HEK293 (cell line): ENCODE data around the gene HASPIN.

Experiments used
- CTCF ChIA-PET: fragments of 350-600 bp; formaldehyde crosslinking; extraction: SDS; loops from one replicate; lab custom pipeline; 2021; ENCODE audit warnings: antibody characterized with exemption; lab: Yijun Ruan, JAX
- POLR2A ChIA-PET: fragments of 300-600 bp; formaldehyde crosslinking; extraction: SDS; loops from one replicate; lab custom pipeline; 2020; ENCODE audit warnings: antibody characterized with exemption, inconsistent platforms; lab: Yijun Ruan, JAX
- H3K27ac ChIP-seq: fragments of 200-500 bp; sonication (Bioruptor generic); 2 replicates; pipeline ENCODE4 v1.5.1; 2014; ENCODE audit warnings: low read depth, low read length, control low read depth, inconsistent platforms; ENCODE audit errors: extremely low read depth
- H3K36me3 ChIP-seq, 2 experiments: fragments of 200-500 bp in 1 of 2; sonication (Bioruptor generic) in 1 of 2; 1 replicate in 1 of 2; 2 replicates in 1 of 2; pipeline ENCODE4 v1.5.1; 2014 to 2017; ENCODE audit warnings: inconsistent platforms in 2 of 2, low read length in 2 of 2; ENCODE audit not compliant: control insufficient read depth in 2 of 2, insufficient read depth in 1 of 2
- H3K4me1 ChIP-seq: fragments of 200-500 bp; sonication (Bioruptor generic); 2 replicates; pipeline ENCODE4 v1.5.1; 2014; ENCODE audit warnings: mild to moderate bottlenecking, low read length, inconsistent platforms; ENCODE audit not compliant: control insufficient read depth, insufficient read depth
- H3K4me3 ChIP-seq: 2 replicates; pipeline ENCODE4 v1.5.1; 2011; ENCODE audit warnings: low read depth, mild to moderate bottlenecking, control low read depth, low read length, moderate library complexity
- H3K9me3 ChIP-seq: fragments of 200-500 bp; sonication (Bioruptor generic); 2 replicates; pipeline ENCODE4 v1.5.1; 2014; ENCODE audit warnings: low read depth, low read length, inconsistent platforms; ENCODE audit not compliant: control insufficient read depth, insufficient read depth
- MEIS1 ChIP-seq: sonication (generic); formaldehyde crosslinking; IDR thresholded peaks from 2 replicates; pipeline ENCODE4 v1.8.1; 2022; ENCODE audit warnings: missing genetic modification reagents, mild to moderate bottlenecking, borderline replicate concordance
- OSR2 ChIP-seq: fragments of 450-650 bp; formaldehyde crosslinking; IDR thresholded peaks from 2 replicates; pipeline ENCODE4 v1.5.1; 2016; ENCODE audit warnings: missing biosample characterization, missing genetic modification characterization
- PBX3 ChIP-seq: sonication (generic); formaldehyde crosslinking; IDR thresholded peaks from 2 replicates; pipeline ENCODE4 v1.8.1; 2022; ENCODE audit warnings: mild to moderate bottlenecking, moderate library complexity, missing genetic modification reagents
- SP2 ChIP-seq: fragments of 450-650 bp; formaldehyde crosslinking; IDR thresholded peaks from 2 replicates; pipeline ENCODE4 v1.5.1; 2016; ENCODE audit warnings: missing biosample characterization, missing genetic modification characterization
- SP3 ChIP-seq: fragments of 450-650 bp; formaldehyde crosslinking; IDR thresholded peaks from 2 replicates; pipeline ENCODE4 v1.5.1; 2016; ENCODE audit warnings: missing biosample characterization, missing genetic modification characterization
- ZBTB11 ChIP-seq: fragments of 450-650 bp; formaldehyde crosslinking; conservative IDR thresholded peaks from 2 replicates; pipeline ENCODE4 v1.5.1; 2016; ENCODE audit warnings: low read depth, missing biosample characterization, missing genetic modification characterization
- ZBTB7A ChIP-seq: fragments of 450-650 bp; formaldehyde crosslinking; IDR thresholded peaks from 2 replicates; pipeline ENCODE4 v1.5.1; 2016; ENCODE audit warnings: low read depth, missing biosample characterization, missing genetic modification characterization
- ZFP41 ChIP-seq: fragments of 450-650 bp; formaldehyde crosslinking; IDR thresholded peaks from 2 replicates; pipeline ENCODE4 v1.5.1; 2016; ENCODE audit warnings: missing biosample characterization, missing genetic modification characterization, borderline replicate concordance
- ZNF121 ChIP-seq: fragments of 450-650 bp; formaldehyde crosslinking; IDR thresholded peaks from 2 replicates; pipeline ENCODE4 v1.5.1; 2016; ENCODE audit warnings: missing biosample characterization, missing genetic modification characterization
- ZNF132 ChIP-seq: fragments of 450-650 bp; formaldehyde crosslinking; IDR thresholded peaks from 2 replicates; pipeline ENCODE4 v1.5.1; 2017; ENCODE audit warnings: missing biosample characterization, missing genetic modification characterization, borderline replicate concordance
- ZNF174 ChIP-seq: fragments of 450-650 bp; formaldehyde crosslinking; IDR thresholded peaks from 2 replicates; pipeline ENCODE4 v1.5.0; 2017; ENCODE audit warnings: missing biosample characterization, mild to moderate bottlenecking, missing genetic modification characterization
- ZNF202 ChIP-seq: fragments of 450-650 bp; formaldehyde crosslinking; IDR thresholded peaks from 2 replicates; pipeline ENCODE4 v1.5.1; 2016; ENCODE audit warnings: missing biosample characterization, missing genetic modification characterization, borderline replicate concordance
- ZNF214 ChIP-seq: fragments of 450-650 bp; formaldehyde crosslinking; IDR thresholded peaks from 2 replicates; pipeline ENCODE4 v1.5.1; 2017; ENCODE audit warnings: missing biosample characterization, mild to moderate bottlenecking, missing genetic modification characterization, borderline replicate concordance
- ZNF274 ChIP-seq, 2 experiments: fragments of 200-500 bp in 1 of 2; fragments of 450-650 bp in 1 of 2; sonication (Bioruptor generic) in 1 of 2; formaldehyde crosslinking in 1 of 2; IDR thresholded peaks; 2 replicates each; pipeline versions ENCODE4 v1.5.1 to v1.6.1; 2014 to 2016; ENCODE audit warnings: borderline replicate concordance in 1 of 2, inconsistent platforms in 1 of 2, low read length in 1 of 2, missing biosample characterization in 1 of 2, missing genetic modification characterization in 1 of 2
- ZNF280D ChIP-seq: fragments of 450-650 bp; formaldehyde crosslinking; IDR thresholded peaks from 2 replicates; pipeline ENCODE4 v1.5.1; 2016; ENCODE audit warnings: missing biosample characterization, missing genetic modification characterization
- ZNF350 ChIP-seq: fragments of 450-650 bp; formaldehyde crosslinking; IDR thresholded peaks from 2 replicates; pipeline ENCODE4 v1.5.0; 2017; ENCODE audit warnings: missing biosample characterization, mild to moderate bottlenecking, missing genetic modification characterization
- ZSCAN16 ChIP-seq: fragments of 450-650 bp; formaldehyde crosslinking; IDR thresholded peaks from 2 replicates; pipeline ENCODE4 v1.5.1; 2016; ENCODE audit warnings: missing biosample characterization, missing genetic modification characterization

Gene HASPIN

GRCh38 chr17:3697103-3697476 is 26.6 kb upstream of the HASPIN start (continued):
- TF ChIP-seq MEIS1 (no peak), ZNF350 (tag by site-specific recombination) (no peak), ZNF274 (IDR thresholded peaks at IDR 0.05; ENCODE audit: low read length) (no peak), ZNF274 (tag by site-specific recombination; IDR thresholded peaks at IDR 0.05; ENCODE audit: borderline replicate concordance) (no peak), SP3 (tag by site-specific recombination) (no peak), ZNF174 (tag by site-specific recombination) (no peak), SP2 (no peak), ZFP41 (tag by site-specific recombination) (no peak), ZNF121 (tag by site-specific recombination) (no peak)

GRCh38 chr17:3698139-3698538 is 25.6 kb upstream of the HASPIN start:
- ChIA-PET POLR2A (no interaction called here), CTCF (no interaction called here)
- no peak overlapping the region for H3K4me3 ChIP-seq
- no peaks in the 10 kb centered on the region for H3K9me3 ChIP-seq
- TF ChIP-seq ZNF280D (tag by site-specific recombination) (no peak), ZNF202 (tag by site-specific recombination) (no peak), ZSCAN16 (tag by site-specific recombination) (no peak), ZBTB7A (tag by site-specific recombination) (no peak), PBX3 (CRISPR knock-in tag) (no peak), ZNF132 (no peak), ZNF214 (tag by site-specific recombination) (no peak), ZBTB11 (tag by site-specific recombination) (no peak), OSR2 (tag by site-specific recombination) (no peak)
- peaks cover 0 to 7% of the 10 kb centered on the region in 2 experiments; a peak in 2 of 3 replicates for H3K36me3 ChIP-seq
- no peaks in the 10 kb centered on the region; the same call in 1 of the 2 replicates for H3K4me1 ChIP-seq
- no peak overlapping the region for H3K27ac ChIP-seq
